ENCODE results near the gene CNOT1.
"Not testable (repeated sequence)": the region's sequence is repeated elsewhere in the genome, so short reads cannot be mapped to it uniquely, and the experiment has no call there.

The CNOT1 gene

GRCh38 chr16:58501242-58502131 lies 128.1 kb downstream of the CNOT1 start:
- DNase-seq, result no peak

GRCh38 chr16:58500430-58501241 lies 129.0 kb downstream of the CNOT1 start:
- no peak for DNase-seq

DNA sequence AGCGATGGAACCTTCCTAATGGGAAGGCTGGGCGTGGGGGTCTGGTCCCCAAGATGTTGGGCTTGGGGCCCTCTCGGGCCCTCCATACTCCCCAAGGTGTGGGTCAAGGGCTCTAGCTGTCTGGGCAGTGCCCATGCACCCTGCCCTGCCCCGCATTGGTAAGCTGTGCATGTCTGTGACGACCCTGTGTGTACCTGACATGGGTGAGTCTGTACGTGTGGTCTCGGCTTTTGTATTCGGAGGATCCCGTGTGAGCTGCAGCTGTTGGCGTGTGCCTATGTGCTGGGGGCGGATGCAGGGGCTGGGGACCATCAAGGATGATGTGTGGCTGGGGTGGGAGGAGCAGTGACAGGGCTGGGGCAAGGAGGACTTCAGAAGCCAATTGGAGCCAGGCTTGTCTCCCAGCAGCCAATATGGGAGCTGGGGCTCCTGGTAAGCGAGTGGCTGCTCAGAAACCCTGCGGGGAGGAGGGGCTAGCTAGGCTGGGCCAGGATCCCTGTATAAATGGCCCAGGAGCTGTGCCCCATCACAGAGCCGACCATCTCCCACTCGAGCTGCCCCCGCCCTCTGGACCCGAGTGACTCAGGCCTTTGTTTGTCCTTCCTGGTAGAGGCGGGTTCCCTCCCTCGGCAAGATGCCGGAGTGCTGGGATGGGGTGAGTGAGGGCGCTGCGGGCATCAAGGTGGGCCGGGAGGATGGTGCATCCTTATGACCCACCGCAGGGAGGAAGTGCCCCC lies 129.8 kb downstream of the CNOT1 start, which contains the start of gene NDRG4:
Gene NDRG4, plus strand, starts transcription at position 529 of the 737 bp plus-strand sequence. Its CDS starts 106 bp downstream, at position 635.
- peak; percentile 13 for DNase-seq

GRCh38 chr16:58499092-58499511 lies 130.5 kb downstream of the CNOT1 start:
- DNase-seq, result no peak

DNA sequence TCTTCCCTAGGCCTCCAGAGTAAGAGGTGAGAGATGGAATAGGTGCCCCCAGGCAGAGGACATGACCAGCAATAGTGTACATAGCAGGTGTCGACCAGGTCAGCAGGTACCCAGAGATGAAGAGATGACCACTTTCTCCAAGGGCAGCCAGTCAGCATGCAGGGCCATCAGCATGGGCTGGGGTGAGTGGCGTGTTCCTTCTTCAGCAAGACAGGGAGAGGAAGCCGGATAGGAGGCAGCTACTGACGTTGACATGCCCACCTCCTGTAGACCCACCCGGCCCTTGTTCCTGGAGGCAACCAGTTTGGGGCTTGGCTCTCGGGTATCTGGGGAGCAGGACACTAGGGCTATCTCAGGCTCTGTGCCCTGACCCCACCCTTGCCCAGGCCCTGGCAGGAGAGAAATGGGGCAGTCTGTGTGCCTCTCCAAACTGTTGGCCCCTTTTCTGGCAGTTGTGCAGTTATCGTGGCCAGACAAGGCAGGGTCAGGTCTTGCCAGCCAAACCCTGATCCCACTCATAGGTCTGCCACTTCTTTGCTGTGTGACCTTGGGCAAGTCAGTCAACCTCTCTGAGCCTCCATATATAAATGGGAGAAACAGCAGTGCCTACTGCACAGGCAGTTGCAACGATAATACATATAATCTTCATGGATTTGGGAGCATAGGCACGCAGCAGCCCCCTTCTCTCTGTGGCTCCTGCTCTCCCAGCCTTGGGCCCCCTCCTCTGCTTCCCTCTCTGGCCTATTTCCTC lies 131.1 kb downstream of the CNOT1 start:
- no peak for DNase-seq

DNA sequence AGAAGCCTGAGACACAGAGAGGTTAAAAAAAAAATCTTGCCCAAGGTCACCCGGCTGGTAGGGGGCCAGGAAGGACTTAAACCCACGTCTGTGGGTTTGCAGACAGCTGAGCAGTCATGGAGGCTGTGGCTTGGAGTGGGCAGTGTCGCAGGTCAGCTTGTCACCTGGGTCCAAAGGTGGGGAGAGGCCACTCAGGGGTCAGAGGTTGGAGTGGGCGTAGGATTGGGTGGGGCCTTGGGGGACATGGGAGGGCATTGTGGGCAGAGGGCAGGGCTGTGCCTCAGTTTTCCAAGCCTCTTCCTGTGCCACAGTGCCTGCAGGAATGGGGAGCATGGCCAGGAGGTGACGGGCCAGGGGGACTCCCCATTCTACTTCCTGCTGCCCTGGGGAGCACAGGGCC lies 131.7 kb downstream of the CNOT1 start:
- no peak for DNase-seq

GRCh38 chr16:58497468-58497867 lies 132.2 kb downstream of the CNOT1 start:
- no peak for DNase-seq

DNA sequence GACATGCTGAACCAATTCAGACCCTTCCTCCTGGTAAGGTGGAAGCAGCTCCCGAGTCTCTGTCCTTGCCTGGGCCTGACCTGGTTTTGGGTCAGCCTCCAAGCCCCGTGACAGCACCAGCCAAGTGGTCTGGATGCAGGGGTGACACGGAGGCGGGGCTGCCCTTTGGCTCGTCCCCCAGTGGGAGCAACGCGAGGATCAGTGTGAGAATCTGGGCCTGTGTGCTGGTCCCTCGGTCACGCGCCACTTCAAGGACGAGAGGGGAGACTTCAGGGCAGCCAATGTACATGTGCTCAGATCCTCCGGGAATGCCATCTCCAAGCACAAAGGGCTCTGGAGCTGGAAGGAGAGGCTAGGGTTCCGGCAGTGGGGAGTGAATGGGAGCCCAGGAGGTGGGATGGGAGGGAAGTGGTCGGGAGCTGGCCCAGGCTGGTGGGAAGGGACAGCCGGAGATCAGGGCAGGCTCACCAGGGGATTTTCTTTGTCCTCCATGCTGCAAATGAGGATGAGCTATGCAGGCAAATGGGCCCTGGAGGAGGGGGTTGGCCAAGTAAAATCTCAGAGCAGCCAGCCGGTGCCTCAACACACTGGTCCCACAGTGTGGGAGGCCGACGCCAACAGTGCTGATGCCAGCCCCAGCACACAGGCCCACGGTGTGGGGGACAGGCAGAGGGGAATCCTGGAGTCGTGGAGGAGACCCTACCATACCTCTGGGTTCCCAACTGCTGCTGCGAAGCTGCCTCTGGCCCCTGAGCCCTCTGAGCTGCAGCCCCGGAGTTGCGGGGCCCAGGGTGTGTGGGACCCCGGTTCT lies 133.9 kb downstream of the CNOT1 start:
- no peak for DNase-seq

- DNase-seq, result peak; percentile 93
Measured at GRCh38 chr16:58494981-58495520, 134.6 kb downstream of the CNOT1 start.

DNA sequence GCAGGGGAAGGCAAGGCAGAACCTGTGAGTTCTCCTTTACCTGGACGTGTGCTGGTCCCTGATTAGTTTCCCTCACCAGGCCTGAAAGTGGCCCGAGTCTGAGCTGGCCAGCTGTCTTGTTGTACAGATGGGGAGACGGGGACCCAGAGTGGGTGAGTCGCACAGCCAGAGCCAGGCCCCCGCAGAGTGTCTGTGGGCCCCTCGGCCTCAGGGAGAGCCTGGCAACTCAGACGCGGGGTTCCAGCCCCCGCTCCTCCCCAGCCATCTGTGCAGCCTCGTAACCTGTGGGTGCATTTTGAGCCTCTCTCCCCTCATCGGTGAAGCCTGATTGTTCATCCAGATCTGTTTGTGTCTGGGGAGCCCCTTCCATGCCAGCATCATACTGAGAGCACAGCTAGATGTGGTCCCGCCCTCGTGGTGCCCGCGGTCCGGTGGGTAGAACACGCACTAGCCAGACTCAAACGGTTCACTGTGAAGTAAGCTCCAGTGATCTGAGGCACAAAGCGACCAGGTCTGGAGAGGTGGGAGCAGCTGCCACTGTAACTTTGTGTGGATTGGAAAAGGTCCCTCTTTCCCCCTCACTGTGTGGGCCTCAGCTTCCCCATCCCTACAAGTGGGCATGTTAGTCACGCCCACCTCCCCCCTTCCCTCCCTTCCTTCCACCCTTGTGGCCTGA lies 135.7 kb downstream of the CNOT1 start:
- no peak for DNase-seq

GRCh38 chr16:58492735-58493134 lies 136.9 kb downstream of the CNOT1 start:
- DNase-seq, result peak; percentile 4

DNA sequence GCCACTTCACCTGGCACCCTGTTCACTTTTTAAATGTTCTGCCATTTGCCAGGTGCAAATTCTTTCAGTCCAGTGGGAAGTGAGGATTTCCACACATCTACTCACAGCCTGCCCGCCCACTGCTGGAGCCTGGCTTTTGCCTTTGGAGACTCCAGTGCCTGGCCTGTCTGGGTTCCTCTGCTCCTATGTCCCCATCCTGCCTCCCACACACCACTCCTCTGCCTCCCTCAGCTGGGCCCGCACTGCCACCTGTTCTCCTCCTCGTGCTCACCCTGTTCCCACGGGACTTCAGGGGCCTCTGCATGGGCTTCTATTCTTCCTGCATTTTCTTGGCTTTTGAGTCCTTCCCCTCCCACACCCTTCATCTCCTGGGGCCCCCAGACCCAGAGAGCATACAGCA lies 137.6 kb downstream of the CNOT1 start:
- no peak for DNase-seq

DNA sequence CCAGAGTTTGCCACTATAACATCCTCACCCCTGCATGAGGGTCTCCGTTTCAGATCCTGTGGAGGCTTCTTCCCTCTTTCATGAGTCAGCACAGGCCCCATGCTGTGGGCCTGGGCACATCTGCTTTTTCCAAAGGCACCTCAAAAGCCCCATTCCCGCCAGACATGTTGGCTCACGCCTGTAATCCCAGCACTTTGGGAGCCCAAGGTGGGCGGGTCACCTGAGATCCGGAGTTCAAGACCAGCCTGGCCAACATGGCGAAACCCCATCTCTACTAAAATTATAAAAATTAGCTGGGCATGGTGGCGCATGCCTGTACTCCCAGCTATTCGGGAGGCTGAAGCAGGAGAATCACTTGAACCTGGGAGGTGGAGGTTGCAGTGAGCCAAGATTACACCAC lies 139.1 kb downstream of the CNOT1 start:
- DNase-seq, result not testable (repeated sequence)

DNA sequence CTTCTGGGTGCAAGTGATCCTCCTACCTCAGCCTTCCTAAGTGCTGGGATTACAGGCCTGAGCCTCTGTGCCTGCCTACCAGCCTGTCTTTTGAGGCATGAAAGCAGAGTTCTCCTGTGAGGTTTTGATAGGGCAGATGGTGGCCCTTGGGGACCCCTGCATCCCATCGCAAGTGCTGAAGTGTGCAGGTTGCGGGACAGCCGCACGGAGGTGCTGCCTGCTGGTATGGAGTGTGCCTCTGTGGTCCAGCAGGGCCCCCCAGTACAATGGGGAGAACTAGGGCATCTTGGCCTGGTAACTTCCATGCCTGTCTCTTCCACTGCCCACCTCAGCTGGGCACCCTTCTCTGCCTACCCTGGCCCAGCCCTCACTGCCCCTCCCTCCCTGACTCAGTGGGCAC lies 139.6 kb downstream of the CNOT1 start:
- DNase-seq, result no peak

DNA sequence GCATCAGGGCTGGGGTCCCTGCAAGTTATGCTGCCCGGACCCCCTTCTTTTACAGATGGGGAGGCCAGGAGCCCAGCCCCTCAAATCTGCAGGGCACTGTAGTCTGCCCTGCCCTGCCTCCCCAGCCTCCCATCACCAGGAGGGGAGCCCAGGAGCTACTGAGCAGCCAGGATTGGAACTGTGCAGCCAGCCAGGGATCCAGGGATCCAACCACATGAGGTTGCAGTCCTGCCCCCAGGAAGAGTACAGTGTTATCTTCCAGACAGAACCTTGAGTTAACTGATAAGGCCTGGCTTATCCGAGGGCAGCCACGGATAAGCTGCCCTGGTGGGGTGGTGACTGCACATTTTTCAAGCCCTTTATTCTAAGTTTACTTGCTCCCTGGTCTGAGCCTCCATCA lies 141.1 kb downstream of the CNOT1 start:
- peak; percentile 2 for DNase-seq

DNA sequence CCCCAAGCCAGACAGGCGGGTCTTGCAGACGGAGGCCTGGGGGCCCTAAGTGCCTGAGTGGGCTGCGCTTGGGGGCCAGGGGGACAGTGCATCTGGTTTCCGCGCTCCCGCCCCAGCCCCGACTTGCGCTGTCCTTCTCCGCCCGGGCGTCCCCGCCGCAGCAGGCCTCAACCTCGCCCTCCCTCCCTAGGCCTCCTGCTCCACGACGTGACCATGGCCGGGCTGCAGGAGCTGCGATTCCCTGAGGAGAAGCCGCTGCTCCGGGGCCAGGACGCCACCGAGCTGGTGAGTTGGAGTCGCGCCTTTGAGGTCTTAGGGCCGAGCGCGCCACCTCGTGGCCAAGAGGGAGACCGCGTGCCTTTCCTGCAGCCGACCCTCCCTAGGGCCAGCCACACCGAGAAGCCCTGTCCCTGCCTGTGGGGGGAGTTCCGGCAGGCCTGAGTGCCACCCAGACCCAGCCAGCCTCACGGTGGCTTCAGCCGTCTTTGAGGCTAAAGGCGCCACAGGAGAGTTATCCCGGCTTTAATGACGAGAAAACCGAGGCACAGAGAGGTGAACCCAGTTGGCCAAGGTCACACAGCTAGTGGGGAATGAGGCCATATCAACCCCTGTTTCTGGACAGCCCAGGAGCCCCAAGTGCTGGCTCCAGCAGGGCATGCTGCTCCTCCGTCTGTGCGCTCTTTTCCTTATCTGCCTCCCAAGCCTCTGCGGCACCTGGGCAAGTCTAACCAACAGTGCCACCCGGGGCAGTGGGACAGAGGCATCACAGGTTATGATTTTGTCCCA lies 141.9 kb downstream of the CNOT1 start:
- peak; percentile 79 for DNase-seq

GRCh38 chr16:58485184-58485887 lies 144.3 kb downstream of the CNOT1 start:
- no peak for DNase-seq

GRCh38 chr16:58481931-58482330 lies 147.7 kb downstream of the CNOT1 start:
- DNase-seq, result no peak

All from OCI-M1 (cell line).